HepG2 (cell line): Measurements from ENCODE around the gene FOXA1. TPM values are rescaled to one million over a fixed set of nuclear protein-coding genes. Genes with fewer than 3 reads are reported as not detected.

ENCODE experiments used
- ARNT ChIP-seq: fragments of 450-650 bp; IDR thresholded peaks from 2 replicates; pipeline ENCODE4 v1.6.1; 2017
- DMTF1 ChIP-seq: sonication (generic); formaldehyde crosslinking; IDR thresholded peaks from 2 replicates; pipeline ENCODE4 v1.4.0; 2020; ENCODE audit warnings: mild to moderate bottlenecking, missing genetic modification reagents
- GLMP ChIP-seq: sonication (generic); formaldehyde crosslinking; IDR thresholded peaks from 2 replicates; pipeline ENCODE4 v1.9.0; 2021; ENCODE audit warnings: missing genetic modification reagents, mild to moderate bottlenecking, borderline replicate concordance
- HCFC1 ChIP-seq: fragments of 150-350 bp; IDR thresholded peaks from 2 replicates; pipeline ENCODE4 v1.6.1; 2014; ENCODE audit warnings: low read depth, low read length
- KLF13 ChIP-seq: sonication (generic); formaldehyde crosslinking; IDR thresholded peaks from 2 replicates; pipeline ENCODE4 v1.4.0; 2020; ENCODE audit warnings: mild to moderate bottlenecking, missing genetic modification reagents
- MLXIP ChIP-seq: sonication (generic); formaldehyde crosslinking; IDR thresholded peaks from 2 replicates; pipeline ENCODE4 v1.9.0; 2021; ENCODE audit warnings: missing genetic modification reagents, borderline replicate concordance
- MNT ChIP-seq: fragments of 450-650 bp; IDR thresholded peaks from 2 replicates; pipeline ENCODE4 v1.6.1; 2016
- NONO ChIP-seq, 2 experiments: fragments of 450-650 bp in 1 of 2; sonication (generic) in 1 of 2; formaldehyde crosslinking in 1 of 2; IDR thresholded peaks in 1 of 2; conservative IDR thresholded peaks in 1 of 2; 2 replicates each; pipeline versions ENCODE4 v1.6.1 to v1.8.0; 2017 to 2022; ENCODE audit warnings: mild to moderate bottlenecking in 1 of 2, missing genetic modification reagents in 1 of 2, moderate library complexity in 1 of 2
- PAWR ChIP-seq: sonication (generic); formaldehyde crosslinking; IDR thresholded peaks from 2 replicates; pipeline ENCODE4 v1.4.0; 2020; ENCODE audit warnings: missing genetic modification reagents, mild to moderate bottlenecking, borderline replicate concordance
- PAX8 ChIP-seq: sonication (generic); formaldehyde crosslinking; IDR thresholded peaks from 2 replicates; pipeline ENCODE4 v1.8.0; 2022; ENCODE audit warnings: mild to moderate bottlenecking, missing genetic modification reagents, borderline replicate concordance
- PHF5A ChIP-seq: IDR thresholded peaks from one replicate; pipeline ENCODE4 v1.6.1; 2018; ENCODE audit warnings: low read depth, missing genetic modification reagents; ENCODE audit not compliant: unreplicated experiment
- SIN3B ChIP-seq: fragments of 150-350 bp; IDR thresholded peaks from 2 replicates; pipeline ENCODE4 v1.6.1; 2014; ENCODE audit warnings: low read length
- TEAD2 ChIP-seq: sonication (generic); formaldehyde crosslinking; IDR thresholded peaks from 2 replicates; pipeline ENCODE4 v1.9.0; 2021; ENCODE audit warnings: missing genetic modification reagents
- THAP8 ChIP-seq: sonication (generic); formaldehyde crosslinking; IDR thresholded peaks from 2 replicates; pipeline ENCODE4 v1.5.1; 2020; ENCODE audit warnings: missing genetic modification reagents, mild to moderate bottlenecking, borderline replicate concordance
- ZFP1 ChIP-seq: IDR thresholded peaks from 2 replicates; pipeline ENCODE4 v1.6.1; 2016
- ZFX ChIP-seq: sonication (generic); formaldehyde crosslinking; IDR thresholded peaks from 2 replicates; pipeline ENCODE4 v1.4.0; 2020; ENCODE audit warnings: mild to moderate bottlenecking, low read depth, missing genetic modification reagents, moderate library complexity
- ZNF263 ChIP-seq: sonication (generic); formaldehyde crosslinking; IDR thresholded peaks from 2 replicates; pipeline ENCODE4 v1.4.0; 2020; ENCODE audit warnings: missing genetic modification reagents
- ZNF337 ChIP-seq: sonication (generic); formaldehyde crosslinking; IDR thresholded peaks from 2 replicates; pipeline ENCODE4 v1.5.1; 2020; ENCODE audit warnings: missing genetic modification reagents, low read depth, mild to moderate bottlenecking, borderline replicate concordance
- ZNF563 ChIP-seq: sonication (generic); formaldehyde crosslinking; IDR thresholded peaks from 2 replicates; pipeline ENCODE4 v1.8.0; 2022; ENCODE audit warnings: mild to moderate bottlenecking, moderate library complexity, missing genetic modification reagents
- ZNF619 ChIP-seq: sonication (generic); formaldehyde crosslinking; IDR thresholded peaks from 2 replicates; pipeline ENCODE4 v1.4.0; 2020; ENCODE audit warnings: mild to moderate bottlenecking, missing genetic modification reagents
- ZNF652 ChIP-seq: IDR thresholded peaks from 2 replicates; pipeline ENCODE4 v1.6.1; 2016; ENCODE audit warnings: low read depth, borderline replicate concordance
- ZNF772 ChIP-seq: sonication (generic); formaldehyde crosslinking; IDR thresholded peaks from 2 replicates; pipeline ENCODE4 v1.5.0; 2020; ENCODE audit warnings: mild to moderate bottlenecking, missing genetic modification reagents
- ZSCAN31 ChIP-seq: sonication (generic); formaldehyde crosslinking; IDR thresholded peaks from 2 replicates; pipeline ENCODE4 v1.5.0; 2020; ENCODE audit warnings: low read depth, mild to moderate bottlenecking, missing genetic modification reagents
- polyA plus RNA-seq, 8 experiments: library from polyadenylated mRNA; depleted of rRNA in 3 of 8; stranded (reverse) in 7 of 8; unstranded in 1 of 8; fragments of >200 nt; fragmentation: Illumina TruSeq in 4 of 8; extraction: Trizol in 4 of 8; gene quantifications; 2 replicates each; pipeline versions ENCODE4 v1.2.1 to v1.2.3, GENCODE V29; 2011 to 2016; ENCODE audit warnings: low read depth in 4 of 8, missing spikeins in 1 of 8, mixed read lengths in 1 of 8; ENCODE audit not compliant: insufficient read depth in 1 of 8
- total RNA-seq, 5 experiments: library from RNA; depleted of rRNA; stranded (reverse); fragments of >200 nt; fragmentation: Illumina TruSeq; extraction: Trizol; gene quantifications; 2 replicates each; pipeline ENCODE4 v1.2.3, GENCODE V29; 2016; ENCODE audit warnings: low read depth in 1 of 5

Gene FOXA1
- total and polyA plus RNA-seq, 2 of the 13 experiments (the other 11 are each of a cell fraction or from before 2014, with no cell fraction given): 43.4 to 58.6 TPM

GRCh38 chr14:37588667-37588955 lies 6.4 kb downstream of the FOXA1 start (continued):
- TF ChIP-seq PHF5A: peak; percentile 1
- TF ChIP-seq KLF13 (CRISPR knock-in tag): no peak; the same call in 1 of the 2 replicates
- TF ChIP-seq NONO (IDR thresholded peaks at IDR 0.05): no peak
- TF ChIP-seq NONO (CRISPR knock-in tag; conservative IDR thresholded peaks at IDR 0.05): no peak
- TF ChIP-seq ZFP1 (CRISPR knock-in tag): no peak
- no peak for TF ChIP-seq HCFC1
- TF ChIP-seq GLMP (CRISPR knock-in tag): no peak
- TF ChIP-seq ZNF263 (CRISPR knock-in tag): no peak
- 0 out of 2 replicates have a peak, but pooled peaks have one; percentile 12 for TF ChIP-seq ZNF619
- no peak for TF ChIP-seq MNT
- no peak for TF ChIP-seq SIN3B
- TF ChIP-seq PAX8: no peak; the same call in 1 of the 2 replicates
- TF ChIP-seq ZSCAN31 (CRISPR knock-in tag): 0 out of 2 replicates have a peak, but pooled peaks have one; percentile 21
- TF ChIP-seq ZFX: peak; percentile 21; the same call in 1 of the 2 replicates
- TF ChIP-seq ZNF563: no peak
- 0 out of 2 replicates have a peak, but pooled peaks have one; percentile 6 for TF ChIP-seq ZNF337 (CRISPR knock-in tag)
- peak; percentile 71; the same call in 1 of the 2 replicates for TF ChIP-seq DMTF1 (CRISPR knock-in tag)
- TF ChIP-seq PAWR: 0 out of 2 replicates have a peak, but pooled peaks have one; percentile 5
- TF ChIP-seq ARNT: no peak
- 0 out of 2 replicates have a peak, but pooled peaks have one; percentile 9 for TF ChIP-seq MLXIP
- no peak for TF ChIP-seq ZNF652 (CRISPR knock-in tag)
- no peak for TF ChIP-seq THAP8 (CRISPR knock-in tag)
- TF ChIP-seq TEAD2 (CRISPR knock-in tag): no peak
- peak; percentile 18; the same call in 1 of the 2 replicates for TF ChIP-seq ZNF772 (CRISPR knock-in tag)
